ENCODE data around the gene DNAJC16. TPM values are rescaled to one million over a fixed set of nuclear protein-coding genes. Genes with fewer than 3 reads are reported as not detected.

DNAJC16 gene
- total RNA-seq, 1 donor from 2014 or later, result 19.8 TPM

Other genes with a start within 250 kb of the DNAJC16 start
- 28.7 TPM for gene EFHD2, start 117.0 kb upstream of the DNAJC16 start, total RNA-seq
- 2.2 TPM for gene CTRC, start 88.4 kb upstream of the DNAJC16 start, total RNA-seq
- 0.94 TPM for gene CELA2A, start 70.1 kb upstream of the DNAJC16 start, total RNA-seq
- not detected for gene CELA2B, start 50.7 kb upstream of the DNAJC16 start, total RNA-seq
- 25.1 TPM for gene CASP9, start 2.6 kb upstream of the DNAJC16 start, total RNA-seq
- 0.18 TPM for gene AGMAT, start 58.2 kb downstream of the DNAJC16 start, total RNA-seq
- 38.5 TPM for gene DDI2, start 90.6 kb downstream of the DNAJC16 start, total RNA-seq
- gene PLEKHM2, start 157.5 kb downstream of the DNAJC16 start, total RNA-seq, result 67.8 TPM
- 1.6 TPM for gene SLC25A34, start 209.4 kb downstream of the DNAJC16 start, total RNA-seq
- not detected for gene TMEM82, start 215.7 kb downstream of the DNAJC16 start, total RNA-seq
- gene FBLIM1, start 231.9 kb downstream of the DNAJC16 start, total RNA-seq, result 29.0 TPM